HepG2 (cell line): Measurements from ENCODE around the gene B3GAT3. TPM values are rescaled to one million over a fixed set of nuclear protein-coding genes. Genes with fewer than 3 reads are reported as not detected.
A peak's percentile ranks its signal among the peaks of the same experiment; 100 is the strongest.

Source experiments
- ATAC-seq: fragments of 200-7000 bp; cut with Tn5 transposase; 3 replicates; pipeline ENCODE4 v1.9.1; 2020; ENCODE audit warnings: mild to moderate bottlenecking, moderate library complexity
- BruUV-seq: library from RNA; stranded (reverse); fragments of 400-500 nt; replicated peaks from 2 replicates; lab custom pipeline; 2021; lab: Mats Ljungman, UMichigan
- CTCF ChIA-PET: fragments of 300-600 bp; formaldehyde crosslinking; extraction: SDS; loops from one replicate; lab custom pipeline; 2021; ENCODE audit warnings: low total read pairs, inconsistent platforms, low intra/inter-chr PET ratio; lab: Yijun Ruan, JAX
- POLR2A ChIA-PET: fragments of 350-600 bp; sonication (Branson Sonifier 250); formaldehyde crosslinking; loops from one replicate; lab custom pipeline; 2020; ENCODE audit warnings: antibody characterized with exemption, inconsistent platforms; lab: Yijun Ruan, JAX
- DNase-seq: peaks from one replicate; pipeline ENCODE4 v3.0.0-alpha.2; 2015; ENCODE audit warnings: low spot score
- FAIRE-seq: peaks from 3 replicates; lab custom pipeline; 2011; peaks lifted over from hg19 to GRCh38; lab: Jason Lieb, UNC
- H2AFZ ChIP-seq: one replicate; pipeline ENCODE4 v1.6.1; 2011; ENCODE audit warnings: low read length, inconsistent platforms
- H3K27ac ChIP-seq: fragments of 300-600 bp; 3 replicates; pipeline ENCODE4 v1.8.0; 2011; ENCODE audit warnings: mixed run types, mild to moderate bottlenecking, mixed read lengths, low read length, inconsistent platforms; ENCODE audit not compliant: insufficient read depth; ENCODE audit errors: extremely low read length
- H3K27me3 ChIP-seq, 2 experiments: fragments of 200-600 bp in 1 of 2; 2 replicates in 1 of 2; 3 replicates in 1 of 2; pipeline versions ENCODE4 v1.6.0 to v1.8.0; 2011; ENCODE audit warnings: low read length in 2 of 2, mild to moderate bottlenecking in 2 of 2, moderate library complexity in 2 of 2, inconsistent platforms in 1 of 2; ENCODE audit not compliant: insufficient read depth in 2 of 2, control insufficient read depth in 1 of 2
- H3K36me3 ChIP-seq, 2 experiments: fragments of 200-600 bp in 1 of 2; replicated peaks in 1 of 2; 2 replicates in 1 of 2; 3 replicates in 1 of 2; pipeline versions ENCODE4 v1.5.1 to v1.8.0; 2011; ENCODE audit warnings: low read length in 2 of 2, inconsistent platforms in 1 of 2; ENCODE audit not compliant: insufficient read depth in 2 of 2, control insufficient read depth in 1 of 2
- H3K4me1 ChIP-seq: 2 replicates; pipeline ENCODE4 v1.5.1; 2012; ENCODE audit warnings: low read length, inconsistent platforms; ENCODE audit not compliant: insufficient read depth
- H3K4me2 ChIP-seq: 2 replicates; pipeline ENCODE4 v1.6.0; 2011; ENCODE audit warnings: low read depth, low read length, inconsistent platforms
- H3K4me3 ChIP-seq, 3 experiments: fragments of 200-600 bp in 1 of 3; sonication (generic), shearing (Covaris generic) in 1 of 3; replicated peaks in 1 of 3; 2 replicates each; pipeline ENCODE4 v1.5.1; 2011 to 2016; ENCODE audit warnings: low read length in 3 of 3, inconsistent platforms in 2 of 3, low read depth in 2 of 3, mild to moderate bottlenecking in 2 of 3, control low read depth in 1 of 3, mixed read lengths in 1 of 3; ENCODE audit not compliant: insufficient read depth in 1 of 3
- H3K79me2 ChIP-seq: one replicate; pipeline ENCODE4 v1.6.1; 2011; ENCODE audit warnings: low read length, inconsistent platforms; ENCODE audit not compliant: insufficient read depth
- H3K9ac ChIP-seq: 2 replicates; pipeline ENCODE4 v1.6.0; 2011; ENCODE audit warnings: mild to moderate bottlenecking, low read depth, low read length, inconsistent platforms; ENCODE audit not compliant: insufficient read depth
- H3K9me3 ChIP-seq: 2 replicates; pipeline ENCODE4 v1.5.1; 2012; ENCODE audit warnings: mild to moderate bottlenecking, low read length
- H4K20me1 ChIP-seq: 2 replicates; pipeline ENCODE4 v1.6.0; 2011; ENCODE audit warnings: inconsistent platforms, mild to moderate bottlenecking, low read length, moderate library complexity; ENCODE audit not compliant: insufficient read depth
- ELF3 ChIP-seq: IDR thresholded peaks from 2 replicates; pipeline ENCODE4 v1.6.1; 2016; ENCODE audit warnings: missing genetic modification reagents, missing compliant biosample characterization
- ETV5 ChIP-seq: IDR thresholded peaks from 2 replicates; pipeline ENCODE4 v1.6.1; 2018; ENCODE audit warnings: missing biosample characterization, missing genetic modification reagents, inconsistent platforms, borderline replicate concordance
- HHEX ChIP-seq: IDR thresholded peaks from 2 replicates; pipeline ENCODE4 v1.6.1; 2016; ENCODE audit warnings: control low read depth
- HNRNPL ChIP-seq: fragments of 200-400 bp; formaldehyde crosslinking; IDR thresholded peaks from 2 replicates; pipeline ENCODE4 v1.6.1; 2017; ENCODE audit warnings: mild to moderate bottlenecking, low read depth, low read length
- MXI1 ChIP-seq: IDR thresholded peaks from 3 replicates; pipeline ENCODE4 v1.6.1; 2012; ENCODE audit warnings: low read depth, low read length, inconsistent platforms, borderline replicate concordance
- NPAS2 ChIP-seq: sonication (generic); formaldehyde crosslinking; IDR thresholded peaks from 2 replicates; pipeline ENCODE4 v1.8.0; 2022; ENCODE audit warnings: mild to moderate bottlenecking, missing genetic modification reagents, borderline replicate concordance
- SMARCC2 ChIP-seq: fragments of 450-650 bp; IDR thresholded peaks from 2 replicates; pipeline ENCODE4 v1.6.1; 2017; ENCODE audit warnings: antibody characterized with exemption, mild to moderate bottlenecking
- SP140L ChIP-seq: sonication (generic); formaldehyde crosslinking; IDR thresholded peaks from 2 replicates; pipeline ENCODE4 v1.4.0; 2020; ENCODE audit warnings: missing genetic modification reagents, borderline replicate concordance
- TEAD3 ChIP-seq: optimal IDR thresholded peaks from 2 replicates; pipeline ENCODE3; 2016; ENCODE audit warnings: borderline replicate concordance
- ZBTB3 ChIP-seq: sonication (generic); formaldehyde crosslinking; IDR thresholded peaks from 2 replicates; pipeline ENCODE4 v1.4.0; 2020; ENCODE audit warnings: low read depth, mild to moderate bottlenecking, moderate library complexity, missing genetic modification reagents, borderline replicate concordance
- ZNF143 ChIP-seq: sonication (generic); formaldehyde crosslinking; IDR thresholded peaks from 2 replicates; pipeline ENCODE4 v1.4.0; 2020; ENCODE audit warnings: missing genetic modification reagents
- ZNF367 ChIP-seq: sonication (generic); formaldehyde crosslinking; IDR thresholded peaks from 2 replicates; pipeline ENCODE4 v1.4.0; 2020; ENCODE audit warnings: missing genetic modification reagents, borderline replicate concordance
- ZNF678 ChIP-seq: sonication (generic); formaldehyde crosslinking; IDR thresholded peaks from 2 replicates; pipeline ENCODE4 v1.4.0; 2020; ENCODE audit warnings: mild to moderate bottlenecking, missing genetic modification reagents
- WGBS: methylation state at CpG from one replicate; pipeline ENCODE4 v1.1.6; 2017; ENCODE audit warnings: low lambda C conversion rate; 5-methylcytosine and 5-hydroxymethylcytosine counted together
- in situ Hi-C: cut with HindIII; loops from 2 replicates; pipeline ENCODE4 v1.10.0; 2017; ENCODE audit warnings: low pct_unique_long_range_greater_than_20kb; ENCODE audit not compliant: extremely low pct_ligation_motif_present
- intact Hi-C: fragments of 100-400 bp; cut with micrococcal nuclease; formaldehyde crosslinking; loops from one replicate; pipeline ENCODE4 v1.10.0; 2022; ENCODE audit not compliant: unreplicated experiment
- polyA plus RNA-seq, 8 experiments: library from polyadenylated mRNA; depleted of rRNA in 3 of 8; stranded (reverse) in 7 of 8; unstranded in 1 of 8; fragments of >200 nt; fragmentation: Illumina TruSeq in 4 of 8; extraction: Trizol in 4 of 8; gene quantifications; 2 replicates each; pipeline versions ENCODE4 v1.2.1 to v1.2.3, GENCODE V29; 2011 to 2016; ENCODE audit warnings: low read depth in 4 of 8, missing spikeins in 1 of 8, mixed read lengths in 1 of 8; ENCODE audit not compliant: insufficient read depth in 1 of 8
- total RNA-seq, 5 experiments: library from RNA; depleted of rRNA; stranded (reverse); fragments of >200 nt; fragmentation: Illumina TruSeq; extraction: Trizol; gene quantifications; 2 replicates each; pipeline ENCODE4 v1.2.3, GENCODE V29; 2016; ENCODE audit warnings: low read depth in 1 of 5
- TF ChIP-seq, protein P1 (sequence below), 2 experiments: sonication (generic) in 1 of 2; formaldehyde crosslinking in 1 of 2; IDR thresholded peaks; 2 replicates each; pipeline versions ENCODE4 v1.6.1 to v1.9.0; 2014 to 2022; ENCODE audit warnings: antibody characterized with exemption in 1 of 2, borderline replicate concordance in 1 of 2, inconsistent platforms in 1 of 2, low read depth in 1 of 2, missing genetic modification reagents in 1 of 2

B3GAT3 gene
- total and polyA plus RNA-seq, 2 of the 13 experiments (the other 11 are each of a cell fraction or from before 2014, with no cell fraction given) = 21.3 to 26.1 TPM

DNA sequence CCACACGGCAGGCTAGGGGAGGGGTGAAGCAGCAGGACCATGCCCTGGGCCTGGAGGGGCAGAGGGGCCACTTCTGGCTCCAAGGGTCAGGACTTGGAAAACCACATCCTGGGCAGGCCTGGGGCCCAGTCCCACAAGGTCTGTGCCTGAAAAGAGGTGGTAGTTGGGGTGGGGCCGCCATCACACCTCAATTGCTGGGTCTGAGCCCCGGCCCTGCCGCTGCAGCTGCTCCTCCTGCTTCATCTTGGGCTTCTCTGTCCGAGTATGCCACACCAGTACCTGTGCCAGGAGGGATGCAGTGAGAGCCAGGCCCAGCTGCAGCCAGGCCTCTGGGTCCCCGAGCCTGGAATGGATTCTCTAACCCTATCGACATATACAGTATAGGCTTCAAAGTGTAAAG, 6.3 kb downstream of the B3GAT3 start:
- intact Hi-C loops = no loop called here
- DNase-seq (no peak), ATAC-seq (no peak), FAIRE-seq (no peak)
- H3K79me2 ChIP-seq = peaks cover 2% of the 10 kb centered on the region
- no peaks in the 10 kb centered on the region for H3K9me3 ChIP-seq
- H3K27ac ChIP-seq = no peak overlapping the region
- POLR2A ChIA-PET = interaction anchor here (1.5 kb wide), 1 partner anchor 24 kb away, joined by 4 read pairs; the partner anchor contains the start of gene TUT1
- CTCF ChIA-PET = no interaction called here
- TF ChIP-seq HHEX (CRISPR knock-in tag) (no peak), ELF3 (CRISPR knock-in tag) (no peak), ZBTB3 (CRISPR knock-in tag) (no peak), HNRNPL (peak; percentile 89), ZNF143 (CRISPR knock-in tag) (no peak)
- in situ Hi-C loops = no loop called here
- H3K4me3 ChIP-seq = no peak overlapping the region
- no peak overlapping the region for H3K4me2 ChIP-seq
- no peaks in the 10 kb centered on the region for H4K20me1 ChIP-seq
- H2AFZ ChIP-seq = no peak overlapping the region
- H3K4me1 ChIP-seq = peaks cover 46% of the 10 kb centered on the region
- no peak overlapping the region for H3K9ac ChIP-seq
- H3K36me3 ChIP-seq = no peaks in the 10 kb centered on the region
- 87% methylated on average over 3 of the region's 7 CpGs for WGBS
- BruUV-seq = no TSS peak
- no peaks in the 10 kb centered on the region; a peak in 1 of 5 replicates for H3K27me3 ChIP-seq

DNA sequence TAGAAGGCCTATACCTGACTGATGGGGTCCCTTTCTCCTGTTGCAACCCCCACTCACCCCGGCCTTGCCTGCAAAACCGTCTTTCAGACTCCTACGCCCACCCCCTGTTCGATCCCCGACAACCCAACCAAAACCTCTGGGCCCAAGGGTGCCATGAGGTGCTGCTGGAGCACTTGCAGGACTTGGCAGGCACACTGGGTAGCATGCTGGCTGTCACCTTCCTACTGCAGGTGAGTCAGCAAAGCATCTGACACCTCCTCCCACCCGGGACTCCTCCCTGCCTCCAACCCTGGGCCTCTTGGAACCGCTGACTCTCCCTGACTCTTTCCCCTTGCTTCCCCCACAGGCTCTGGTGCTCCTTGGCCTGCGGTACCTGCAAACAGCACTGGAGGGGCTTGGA, 7.5 kb downstream of the B3GAT3 start:
- peak overlapping the region; percentile 24 for H3K27ac ChIP-seq
- peaks cover 2% of the 10 kb centered on the region for H3K79me2 ChIP-seq
- peaks cover 48% of the 10 kb centered on the region for H3K4me1 ChIP-seq
- in situ Hi-C loops (no loop called here), intact Hi-C loops (loop anchor here (5.0 kb wide), 1 partner anchor 38 kb away; the partner anchor contains the start of gene INTS5)
- WGBS = 54% methylated on average over 8 of the region's 8 CpGs
- no TSS peak for BruUV-seq
- H3K27me3 ChIP-seq = no peaks in the 10 kb centered on the region; a peak in 1 of 5 replicates
- CTCF ChIA-PET = no interaction called here
- peak; percentile 35 for DNase-seq
- no peak for FAIRE-seq
- no peaks in the 10 kb centered on the region for H4K20me1 ChIP-seq
- H3K9ac ChIP-seq = no peak overlapping the region
- H3K4me2 ChIP-seq = 0 out of 2 replicates have a peak overlapping the region, but pooled peaks have one; percentile 4
- ATAC-seq = peak; percentile 2; the same call in 1 of the 3 replicates
- POLR2A ChIA-PET = interaction anchor here (1.5 kb wide), 1 partner anchor 23 kb away, joined by 4 read pairs; the partner anchor contains the start of gene TUT1
- H3K4me3 ChIP-seq = no peak overlapping the region
- no peaks in the 10 kb centered on the region for H3K36me3 ChIP-seq
- no peak overlapping the region for H2AFZ ChIP-seq
- no peaks in the 10 kb centered on the region for H3K9me3 ChIP-seq
- TF ChIP-seq ZNF367 (CRISPR knock-in tag) = no peak
- no peak for TF ChIP-seq NPAS2 (CRISPR knock-in tag)
- no peak for TF ChIP-seq ZNF678 (CRISPR knock-in tag)
- TF ChIP-seq TEAD3 (CRISPR knock-in tag) = peak; percentile 12
- TF ChIP-seq MXI1 = peak; percentile 50; the same call in 1 of the 3 replicates
- no peak for TF ChIP-seq SP140L
- TF ChIP-seq, protein P1, sequence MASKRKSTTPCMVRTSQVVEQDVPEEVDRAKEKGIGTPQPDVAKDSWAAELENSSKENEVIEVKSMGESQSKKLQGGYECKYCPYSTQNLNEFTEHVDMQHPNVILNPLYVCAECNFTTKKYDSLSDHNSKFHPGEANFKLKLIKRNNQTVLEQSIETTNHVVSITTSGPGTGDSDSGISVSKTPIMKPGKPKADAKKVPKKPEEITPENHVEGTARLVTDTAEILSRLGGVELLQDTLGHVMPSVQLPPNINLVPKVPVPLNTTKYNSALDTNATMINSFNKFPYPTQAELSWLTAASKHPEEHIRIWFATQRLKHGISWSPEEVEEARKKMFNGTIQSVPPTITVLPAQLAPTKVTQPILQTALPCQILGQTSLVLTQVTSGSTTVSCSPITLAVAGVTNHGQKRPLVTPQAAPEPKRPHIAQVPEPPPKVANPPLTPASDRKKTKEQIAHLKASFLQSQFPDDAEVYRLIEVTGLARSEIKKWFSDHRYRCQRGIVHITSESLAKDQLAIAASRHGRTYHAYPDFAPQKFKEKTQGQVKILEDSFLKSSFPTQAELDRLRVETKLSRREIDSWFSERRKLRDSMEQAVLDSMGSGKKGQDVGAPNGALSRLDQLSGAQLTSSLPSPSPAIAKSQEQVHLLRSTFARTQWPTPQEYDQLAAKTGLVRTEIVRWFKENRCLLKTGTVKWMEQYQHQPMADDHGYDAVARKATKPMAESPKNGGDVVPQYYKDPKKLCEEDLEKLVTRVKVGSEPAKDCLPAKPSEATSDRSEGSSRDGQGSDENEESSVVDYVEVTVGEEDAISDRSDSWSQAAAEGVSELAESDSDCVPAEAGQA (IDR thresholded peaks at IDR 0.05; ENCODE audit: low read depth) = no peak
- TF ChIP-seq, protein P1 (CRISPR knock-in tag; IDR thresholded peaks at IDR 0.05; ENCODE audit: borderline replicate concordance) = no peak
- no peak for TF ChIP-seq ETV5 (CRISPR knock-in tag)
- no peak for TF ChIP-seq SMARCC2
